ENCODE data around the gene MAPK8IP3. TPM values are rescaled to one million over a fixed set of nuclear protein-coding genes. Genes with fewer than 3 reads are reported as not detected.
A peak's percentile ranks its signal among the peaks of the same experiment; 100 is the strongest.

MAPK8IP3 gene
- total and polyA plus RNA-seq, 9 of the 15 experiments (the other 6 are each of a cell fraction or from before 2014, with no cell fraction given), result 0.17 to 58.7 (median 16.7) TPM

- TF ChIP-seq MGA (IDR thresholded peaks at IDR 0.05) (0 out of 2 replicates have a peak, but pooled peaks have one; percentile 19), SFPQ (IDR thresholded peaks at IDR 0.05; ENCODE audit: low read depth, low read length) (no peak), TAF9B (IDR thresholded peaks at IDR 0.05; ENCODE audit: partially characterized antibody) (no peak)
Measured at GRCh38 chr16:1696863-1697262, 9.1 kb upstream of the MAPK8IP3 start (continued).
